Ovary (tissue), 9 donors: Measurements from ENCODE around the gene GRID2. TPM values are rescaled to one million over a fixed set of nuclear protein-coding genes. Genes with fewer than 3 reads are reported as not detected.

ENCODE experiments used
- DNase-seq, 5 donors: peaks; one replicate each; pipeline ENCODE4 v3.0.0-alpha.2; 2019 to 2020
- H3K27ac ChIP-seq, 2 donors: fragments of 200-600 bp; one replicate each; pipeline versions ENCODE4 v1.5.1 to v1.8.0; 2019 to 2022
- H3K27me3 ChIP-seq: fragments of 200-600 bp; one replicate; pipeline ENCODE4 v1.8.0; 2022
- H3K36me3 ChIP-seq: fragments of 200-600 bp; sonication (generic); one replicate; pipeline ENCODE4 v1.5.1; 2019
- H3K4me1 ChIP-seq: one replicate; pipeline ENCODE4 v1.8.1; 2013; ENCODE audit warnings: mild to moderate bottlenecking, moderate library complexity; ENCODE audit not compliant: insufficient read depth
- H3K4me3 ChIP-seq: fragments of 200-600 bp; sonication (generic); one replicate; pipeline ENCODE4 v1.5.1; 2017
- H3K9me3 ChIP-seq, 2 donors: fragments of 200-600 bp in 1 of 2; sonication (generic) in 1 of 2; one replicate each; pipeline versions ENCODE4 v1.5.1 to v1.8.1; 2013 to 2019; ENCODE audit warnings: mild to moderate bottlenecking in 1 of 2, moderate library complexity in 1 of 2
- CTCF ChIP-seq, 3 donors: fragments of 450-650 bp in 2 of 3; fragments of 200-600 bp in 1 of 3; IDR thresholded peaks; one replicate each; pipeline versions ENCODE4 v1.5.1 to v1.8.0; 2016 to 2022; ENCODE audit warnings: antibody characterized with exemption in 3 of 3, mild to moderate bottlenecking in 1 of 3
- EP300 ChIP-seq: sonication (generic); formaldehyde crosslinking; IDR thresholded peaks from one replicate; pipeline ENCODE4 v1.6.1; 2017; ENCODE audit warnings: antibody characterized with exemption
- POLR2A ChIP-seq: fragments of 450-650 bp; IDR thresholded peaks from one replicate; pipeline ENCODE4 v1.6.1; 2017; ENCODE audit warnings: antibody characterized with exemption, mild to moderate bottlenecking, moderate library complexity
- WGBS, 3 donors: extraction: QIAGEN DNeasy Blood & Tissue Kit in 1 of 3; methylation state at CpG; one replicate each; pipeline versions ENCODE4 v1.1.5 to v1.1.7; 2013 to 2017; 5-methylcytosine and 5-hydroxymethylcytosine counted together
- intact Hi-C, 4 donors: fragments of 100-400 bp; cut with DNase I; formaldehyde crosslinking; loops; one replicate each; pipeline versions ENCODE4 v1.11.0 to v1.15.1; 2022 to 2023
- polyA plus RNA-seq, 2 donors: library from polyadenylated mRNA; stranded (reverse); fragments of 200-250 nt in 1 of 2; fragments of 350-450 nt in 1 of 2; fragmentation: Illumina TruSeq in 1 of 2; extraction: RNeasy Lipid Tissue Mini Kit (QIAGEN cat#74804) in 1 of 2; gene quantifications; one replicate each; pipeline ENCODE4 v1.2.3, GENCODE V29; 2013 to 2014
- total RNA-seq, 7 donors: library from RNA; depleted of rRNA in 2 of 7; stranded (reverse); fragments of >200 nt in 2 of 7; fragmentation: NEBNext Ultra II Directional in 3 of 7; extraction: Animal tissue kit (Norgen Biotek cat#: 25700) in 3 of 7; gene quantifications; one replicate each; pipeline versions ENCODE4 v1.1.0 to v1.2.4, GENCODE V29; 2016 to 2023
- donor health status: DM: no; HTN: no; CAD: no; lungs with moderate emphysema.
- donor health status: DM: no; HTN: no; CAD: no.
- donor health status: Bipolar disorder and iron deficiency.
- donor health status: DM: yes; HTN: yes; CAD: no.
- donor health status: DM: no; HTN: no; CAD: no.
- donor health status: DM: yes; HTN: yes; CAD: no.

The GRID2 gene
- total and polyA plus RNA-seq, 9 donors = 0.65 to 6.8 (median 2.6) TPM

GRCh38 chr4:92872604-92873003 is 568.8 kb downstream of the GRID2 start:
- Histone ChIP-seq H3K4me1 (no peaks in the 10 kb centered on the region), H3K4me3 (no peak overlapping the region), H3K27me3 (no peaks in the 10 kb centered on the region), H3K9me3 (no peaks in the 10 kb centered on the region), H3K36me3 (no peaks in the 10 kb centered on the region), H3K27ac (no peak overlapping the region)
- WGBS, 3 donors = 96 to 98% (median 96%) methylated on average over 1 of the region's 1 CpG
- no peak for TF ChIP-seq POLR2A
- intact Hi-C loops = no loop called here
- no peak for DNase-seq

DNA sequence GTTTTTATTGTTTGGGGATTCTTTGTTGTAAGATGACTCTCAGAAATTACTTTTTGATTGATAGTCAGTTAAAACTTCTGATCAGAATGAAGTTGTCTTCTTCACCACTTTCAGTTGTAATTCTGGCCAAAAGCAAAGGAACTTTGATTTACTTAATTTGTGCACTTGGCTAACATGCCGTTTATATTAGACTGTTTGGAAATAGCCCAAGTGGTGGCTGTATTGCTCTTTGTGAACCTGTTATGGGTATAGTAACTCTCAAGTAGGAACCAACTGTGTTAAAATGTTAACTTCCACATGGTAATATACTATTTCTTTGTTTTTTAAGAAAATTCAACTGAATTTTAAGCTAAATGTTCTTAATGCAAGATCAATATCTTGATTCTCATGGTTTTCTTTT is 581.9 kb downstream of the GRID2 start:
- no peak for TF ChIP-seq POLR2A
- TF ChIP-seq EP300 = no peak
- no peak for TF ChIP-seq CTCF (IDR thresholded peaks at IDR 0.05)
- Histone ChIP-seq H3K36me3 (no peaks in the 10 kb centered on the region), H3K4me1 (no peaks in the 10 kb centered on the region), H3K27me3 (no peaks in the 10 kb centered on the region), H3K9me3 (no peaks in the 10 kb centered on the region), H3K27ac (no peak overlapping the region), H3K4me3 (no peak overlapping the region)
- no peak for DNase-seq
- 2 to 14% (median 3%) methylated on average over 1 of the region's 1 CpG for WGBS, 3 donors
- intact Hi-C loops = no loop called here

DNA sequence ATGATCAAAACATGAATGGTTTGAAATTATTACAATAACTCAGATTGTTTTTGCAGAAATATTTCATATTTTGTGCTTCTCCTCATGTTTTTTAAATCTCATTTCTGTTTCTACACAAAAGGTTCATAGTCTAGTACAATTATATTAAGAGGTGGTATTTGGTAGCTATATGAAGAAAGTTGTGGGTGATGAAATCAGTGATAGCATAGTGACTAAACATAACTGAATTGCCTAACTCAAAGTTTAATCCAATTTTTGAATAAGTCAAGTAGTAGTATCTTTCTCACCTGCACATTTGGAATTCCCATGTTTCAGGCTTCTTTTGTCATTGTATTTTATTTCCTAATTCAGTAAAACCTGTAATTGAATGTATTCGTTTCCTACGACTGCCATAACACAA is 648.7 kb downstream of the GRID2 start:
- H3K27me3 ChIP-seq = no peaks in the 10 kb centered on the region
- no peak for TF ChIP-seq CTCF (IDR thresholded peaks at IDR 0.05)
- no peak for TF ChIP-seq POLR2A
- no peak for TF ChIP-seq EP300
- H3K4me3 ChIP-seq = no peak overlapping the region
- no peak overlapping the region for H3K27ac ChIP-seq
- no peaks in the 10 kb centered on the region for H3K9me3 ChIP-seq
- intact Hi-C loops = no loop called here
- H3K36me3 ChIP-seq = no peaks in the 10 kb centered on the region
- WGBS, 3 donors = 87 to 94% (median 88%) methylated on average over 2 of the region's 2 CpGs
- no peaks in the 10 kb centered on the region for H3K4me1 ChIP-seq
- no peak for DNase-seq

GRCh38 chr4:92952897-92953296 is 649.1 kb downstream of the GRID2 start:
- H3K4me3 ChIP-seq = no peak overlapping the region
- H3K36me3 ChIP-seq = no peaks in the 10 kb centered on the region
- no peak for DNase-seq
- intact Hi-C loops = no loop called here
- H3K27ac ChIP-seq = no peak overlapping the region
- no peaks in the 10 kb centered on the region for H3K9me3 ChIP-seq
- H3K27me3 ChIP-seq = no peaks in the 10 kb centered on the region
- no peaks in the 10 kb centered on the region for H3K4me1 ChIP-seq
- 86 to 92% (median 88%) methylated on average over 3 of the region's 3 CpGs for WGBS, 3 donors
- TF ChIP-seq EP300 (no peak), POLR2A (no peak), CTCF (IDR thresholded peaks at IDR 0.05) (no peak)

DNA sequence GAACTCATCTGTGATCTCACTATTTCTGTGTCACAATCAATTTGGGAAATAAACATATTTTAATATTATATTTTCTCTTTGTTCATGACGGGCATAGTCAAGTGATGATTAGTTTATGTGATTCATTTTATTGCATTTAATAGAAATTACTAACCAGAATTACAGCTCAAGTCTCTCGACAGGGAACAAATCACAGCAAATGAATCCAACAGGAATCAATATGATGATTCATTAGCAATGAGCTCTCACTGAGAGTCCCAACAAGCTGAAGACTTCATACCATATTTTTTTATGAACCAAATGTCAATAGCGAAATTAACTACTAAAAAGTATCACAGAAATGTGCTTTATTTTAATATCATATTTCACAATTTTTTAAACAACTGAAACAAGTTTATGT is 649.7 kb downstream of the GRID2 start:
- TF ChIP-seq POLR2A = no peak
- TF ChIP-seq CTCF (IDR thresholded peaks at IDR 0.05) = no peak
- no peak for TF ChIP-seq EP300

More for the DNA sequence above, 649.7 kb downstream of the GRID2 start:
- no peaks in the 10 kb centered on the region for H3K9me3 ChIP-seq
- H3K36me3 ChIP-seq = no peaks in the 10 kb centered on the region
- DNase-seq = no peak
- H3K4me1 ChIP-seq = no peaks in the 10 kb centered on the region
- H3K4me3 ChIP-seq = no peak overlapping the region
- 88 to 91% (median 88%) methylated on average over 3 of the region's 3 CpGs for WGBS, 3 donors
- intact Hi-C loops = no loop called here
- H3K27ac ChIP-seq = no peak overlapping the region
- H3K27me3 ChIP-seq = no peaks in the 10 kb centered on the region
